GM19035 (cell line): ENCODE measurements around the gene STKLD1.
"Not testable (repeated sequence)": the region's sequence is repeated elsewhere in the genome, so short reads cannot be mapped to it uniquely, and the experiment has no call there.

Source experiments
- ATAC-seq: cut with Tn5 transposase; IDR thresholded peaks from one replicate; pipeline ENCODE4 v1.9.1; 2021; ENCODE audit not compliant: unreplicated experiment

Gene STKLD1

DNA sequence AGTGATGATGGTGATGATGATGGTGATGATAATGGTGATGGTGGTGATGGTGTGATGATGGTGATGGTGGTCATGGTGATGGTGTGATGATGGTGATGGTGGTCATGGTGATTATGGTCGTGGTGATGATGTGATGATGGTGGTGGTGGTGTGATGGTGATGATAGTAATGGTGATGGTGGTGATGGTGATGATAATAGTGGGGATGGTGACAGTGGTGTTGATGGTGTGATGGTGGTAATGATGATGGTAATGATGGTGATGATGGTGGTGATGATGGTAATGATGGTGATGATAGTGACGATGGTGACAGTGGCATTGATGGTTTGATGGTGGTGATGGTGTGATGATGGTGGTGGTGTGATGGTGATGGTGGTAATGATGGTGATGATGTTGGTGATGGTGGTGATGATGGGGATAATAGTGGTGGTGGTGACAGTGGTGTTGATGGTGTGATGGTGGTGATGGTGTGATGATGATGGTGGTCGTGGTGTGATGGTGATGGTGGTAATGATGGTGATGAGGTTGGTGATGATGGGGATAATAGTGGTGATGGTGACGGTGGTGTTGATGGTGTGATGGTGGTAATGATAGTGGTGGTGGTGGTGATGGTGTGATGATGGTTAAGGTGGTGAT lies 6.5 kb downstream of the STKLD1 start:
- no peak for ATAC-seq

DNA sequence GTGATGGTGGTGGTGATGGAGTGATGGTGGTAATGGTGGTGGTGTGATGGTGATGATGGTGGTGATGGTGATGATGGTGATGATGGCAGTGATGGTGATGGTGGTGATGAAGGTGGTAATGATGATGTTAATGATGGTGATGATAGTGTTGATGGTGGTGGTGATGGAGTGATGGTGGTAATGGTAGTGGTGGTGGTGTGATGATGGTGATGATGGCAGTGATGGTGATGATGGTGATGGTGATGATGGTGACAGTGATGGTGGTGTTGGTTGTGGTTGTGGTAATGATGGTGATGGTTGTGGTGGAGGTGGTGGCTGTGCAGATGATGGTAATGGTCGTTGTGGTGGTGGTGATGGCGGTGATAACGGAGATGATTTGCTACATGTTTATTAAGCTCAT lies 7.3 kb downstream of the STKLD1 start:
- no peak for ATAC-seq

DNA sequence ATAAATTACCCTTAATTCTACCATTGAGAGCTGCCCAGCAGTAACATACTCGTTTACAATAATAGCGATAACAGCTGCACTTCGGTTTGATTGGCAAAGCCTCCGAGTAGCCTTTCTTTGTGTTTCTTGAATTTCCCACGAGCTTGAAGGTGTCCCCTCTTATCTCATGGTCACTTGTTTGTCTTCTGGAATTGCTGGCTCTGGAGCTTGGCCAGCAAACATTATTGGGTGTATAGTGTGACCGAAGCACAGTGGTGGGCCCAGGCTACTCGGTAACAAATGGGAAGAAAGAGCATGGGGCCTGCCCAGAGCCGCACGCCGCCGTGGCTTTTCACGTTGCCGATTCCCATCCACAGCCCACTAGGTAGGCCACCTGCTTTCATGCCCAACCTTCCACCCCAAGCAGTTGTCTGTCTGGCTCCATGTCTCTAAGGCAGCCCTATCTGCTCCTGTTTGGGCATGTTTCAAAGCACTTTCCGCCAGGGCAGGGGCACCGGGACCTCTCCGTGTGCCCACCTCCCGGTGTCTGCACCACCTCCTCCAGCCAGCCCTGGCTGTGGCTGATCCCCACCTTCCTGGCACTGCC lies 8.7 kb downstream of the STKLD1 start:
- no peak for ATAC-seq

DNA sequence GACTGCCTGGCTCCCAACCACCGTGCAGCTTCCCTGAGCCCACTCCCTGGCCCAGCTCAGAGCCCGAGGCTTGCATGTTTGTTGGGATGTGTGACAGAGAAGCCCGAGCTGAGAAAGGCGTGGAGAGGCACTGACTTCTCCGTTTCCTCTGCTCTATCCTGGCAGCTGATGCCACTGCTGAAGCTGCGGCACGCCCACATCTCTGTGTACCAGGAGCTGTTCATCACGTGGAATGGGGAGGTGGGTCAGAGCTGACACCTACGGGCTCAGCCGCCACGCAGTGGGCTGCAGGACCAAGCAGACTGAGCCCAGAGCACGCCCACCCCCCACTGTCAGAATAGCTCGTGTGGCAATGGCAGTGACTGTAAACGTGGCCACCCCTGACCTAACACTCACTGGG lies 9.3 kb downstream of the STKLD1 start:
- no peak for ATAC-seq

DNA sequence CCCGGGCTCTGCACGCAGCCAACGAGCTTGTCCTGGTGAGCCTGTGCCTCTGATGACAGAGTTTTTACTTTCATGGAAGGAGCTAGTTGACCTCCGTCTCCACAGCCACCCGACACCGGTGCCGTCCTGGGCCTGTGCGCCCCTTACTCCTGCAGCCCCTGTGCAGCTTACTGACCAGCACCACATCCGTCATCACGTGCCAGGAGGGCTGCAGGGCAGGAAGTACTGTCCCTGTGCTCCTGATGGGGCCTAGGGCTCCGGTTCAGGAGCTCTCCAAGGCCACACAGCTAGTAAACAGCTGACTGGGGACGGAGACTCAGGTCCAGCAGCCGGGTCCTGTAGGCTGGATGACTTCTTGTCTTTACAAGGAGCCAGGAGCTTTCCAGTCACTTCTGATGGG lies 10.2 kb downstream of the STKLD1 start:
- no peak for ATAC-seq

DNA sequence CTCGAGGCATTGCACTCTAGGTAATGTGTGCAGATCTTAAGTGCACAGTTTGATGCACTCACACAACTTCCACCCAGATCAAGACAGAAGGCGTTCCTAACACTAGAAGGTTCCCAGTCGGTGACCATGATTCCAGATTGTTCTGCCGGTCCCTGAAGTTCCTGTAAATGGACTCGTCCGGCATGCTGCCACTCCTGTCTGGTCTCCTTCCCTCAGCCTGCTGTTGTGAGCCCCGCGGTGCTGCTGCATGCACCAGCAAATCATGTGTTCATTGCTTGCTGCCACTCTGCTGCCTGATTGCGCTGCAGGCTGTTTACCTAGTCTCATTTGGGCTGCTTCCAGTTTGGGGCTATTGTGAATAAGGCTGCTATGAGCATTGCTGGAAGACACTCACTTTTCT lies 11.5 kb downstream of the STKLD1 start:
- no peak for ATAC-seq

DNA sequence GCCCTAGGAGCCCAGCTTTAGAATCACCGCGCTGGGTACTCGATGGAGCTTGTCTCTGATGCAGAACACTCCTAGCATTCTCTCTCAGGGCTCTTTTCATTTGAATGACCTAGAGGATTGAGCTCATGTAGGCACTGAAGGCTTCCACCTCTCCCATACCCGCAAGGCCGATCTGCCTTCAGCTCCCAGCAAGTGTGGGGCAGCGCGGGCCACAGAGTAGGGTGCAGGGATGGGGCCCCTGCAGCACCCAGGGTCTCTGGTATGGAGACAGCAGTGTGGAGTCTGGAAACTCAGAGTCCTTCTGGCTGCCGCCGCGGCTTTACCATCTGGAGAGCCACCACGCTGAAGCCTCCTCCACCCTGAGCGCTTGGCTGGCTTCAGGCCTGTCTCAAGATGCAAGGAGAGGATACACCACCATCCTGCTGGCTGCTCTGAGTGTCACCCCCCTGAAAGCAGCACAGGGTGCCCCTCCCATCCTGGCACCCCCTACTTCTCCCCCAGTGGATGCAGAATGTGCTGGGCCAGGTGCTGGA lies 12.9 kb downstream of the STKLD1 start:
- ATAC-seq = no peak

DNA sequence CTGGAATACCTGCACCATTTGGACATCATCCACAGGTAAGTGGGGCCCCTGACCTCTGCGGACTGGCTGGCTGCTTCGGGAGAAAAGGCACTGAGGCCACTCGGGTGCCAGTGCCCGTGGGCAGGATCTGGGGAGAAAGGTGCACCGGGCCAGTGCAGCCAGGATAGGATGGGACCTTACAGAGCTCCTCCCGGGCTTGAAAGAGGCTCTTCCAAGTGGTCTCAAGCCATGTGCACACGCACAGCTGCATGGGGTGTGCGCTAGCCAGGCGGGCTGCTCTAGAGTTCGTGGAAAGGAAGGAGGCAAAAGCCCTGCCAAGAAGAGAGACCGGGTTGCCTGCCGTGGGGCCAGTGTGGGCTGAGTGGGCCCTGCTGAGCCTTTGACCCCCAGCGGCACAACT lies 13.4 kb downstream of the STKLD1 start:
- ATAC-seq = no peak

DNA sequence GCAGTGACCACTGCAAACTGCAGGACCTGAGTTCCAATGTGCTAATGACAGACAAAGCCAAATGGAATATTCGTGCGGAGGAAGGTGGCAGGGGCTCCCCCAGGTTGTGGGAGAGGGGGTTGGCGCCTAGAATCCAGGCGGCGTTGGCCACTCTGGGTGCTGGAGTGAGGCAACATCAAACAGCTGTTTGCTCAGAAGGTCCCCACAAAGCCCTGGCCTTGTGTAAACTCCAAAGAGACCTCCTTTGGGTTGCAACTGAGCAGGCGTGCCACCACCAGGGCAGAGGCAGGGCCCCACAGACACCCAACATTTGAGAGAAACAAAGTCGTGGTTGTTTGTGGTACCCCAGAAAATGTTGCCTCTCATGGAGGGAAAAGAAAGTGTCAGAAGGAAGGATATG lies 14.5 kb downstream of the STKLD1 start:
- ATAC-seq = no peak

DNA sequence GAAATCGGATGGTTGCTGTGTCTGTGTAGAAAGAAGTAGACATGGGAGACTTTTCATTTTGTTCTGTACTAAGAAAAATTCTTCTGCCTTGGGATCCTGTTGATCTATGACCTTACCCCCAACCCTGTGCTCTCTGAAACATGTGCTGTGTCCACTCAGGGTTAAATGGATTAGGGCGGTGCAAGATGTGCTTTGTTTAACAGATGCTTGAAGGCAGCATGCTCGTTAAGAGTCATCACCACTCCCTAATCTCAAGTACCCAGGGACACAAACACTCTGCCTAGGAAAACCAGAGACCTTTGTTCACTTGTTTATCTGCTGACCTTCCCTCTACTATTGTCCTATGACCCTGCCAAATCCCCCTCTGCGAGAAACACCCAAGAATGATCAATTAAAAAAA lies 15.3 kb downstream of the STKLD1 start:
- ATAC-seq = not testable (repeated sequence)

DNA sequence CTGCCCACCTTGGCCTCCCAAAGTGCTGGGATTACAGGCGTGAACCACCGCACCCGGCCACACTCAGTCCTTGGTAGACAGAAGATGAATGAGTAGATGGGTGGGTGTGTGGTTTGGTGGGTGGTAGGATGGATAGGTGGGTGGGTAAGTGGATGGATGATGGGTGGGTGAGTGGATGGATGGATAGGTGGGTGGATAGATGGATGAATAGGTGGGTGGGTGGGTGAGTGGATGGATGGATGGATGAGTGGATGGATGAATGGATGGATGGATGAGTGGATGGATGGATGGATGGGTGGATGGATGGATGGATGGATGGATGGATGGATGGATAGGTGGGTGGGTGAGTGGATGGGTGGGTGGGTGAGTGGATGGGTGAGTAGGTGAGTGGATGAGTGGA lies 16.1 kb downstream of the STKLD1 start:
- not testable (repeated sequence) for ATAC-seq

DNA sequence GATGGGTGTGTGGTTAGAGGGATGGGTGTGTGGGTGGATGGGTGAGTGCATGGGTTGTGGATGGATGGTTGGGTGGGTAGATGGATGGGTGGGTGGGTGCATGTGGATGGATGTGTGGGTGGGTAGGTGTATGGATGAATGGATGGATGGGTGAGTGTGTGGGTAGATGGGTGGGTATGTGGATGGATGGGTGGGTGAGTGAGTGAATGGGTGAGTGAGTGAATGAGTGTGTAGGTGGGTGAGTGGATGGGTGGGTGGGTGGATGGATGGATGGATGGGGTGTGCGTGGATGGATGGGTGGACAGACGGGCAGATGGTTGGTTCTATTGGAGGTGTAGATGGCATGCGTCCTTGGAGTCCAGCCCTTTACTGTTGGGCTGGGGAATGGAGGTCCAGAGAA lies 17.2 kb downstream of the STKLD1 start:
- ATAC-seq = no peak

DNA sequence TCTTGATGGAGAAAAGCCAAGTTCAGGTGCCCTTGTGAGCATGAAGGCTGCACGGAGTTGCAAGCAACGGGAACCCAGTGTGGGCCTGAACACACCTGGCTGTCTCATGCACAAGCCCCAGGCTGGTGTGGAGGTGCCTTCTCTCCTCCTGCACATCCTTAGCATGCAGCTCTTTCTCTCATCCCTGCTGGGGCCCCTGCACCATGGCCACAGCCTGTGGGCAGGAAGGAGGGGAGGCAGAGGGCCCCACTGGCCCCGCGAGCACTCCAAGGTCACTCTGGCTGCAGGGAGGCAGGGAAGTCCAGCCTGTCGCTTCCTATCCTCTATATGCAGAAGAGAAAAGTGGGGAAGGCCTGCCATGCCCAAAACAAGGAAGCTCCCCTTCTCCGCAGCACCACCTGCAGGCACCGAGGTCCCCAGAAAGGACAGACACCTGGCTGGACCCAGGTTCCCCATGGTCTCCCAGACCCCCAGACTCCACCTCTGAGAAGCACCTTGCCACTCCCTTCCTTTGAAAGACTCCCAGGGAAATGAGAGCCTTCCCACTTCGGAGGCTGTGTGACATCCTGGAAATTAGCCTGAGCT lies 18.6 kb downstream of the STKLD1 start:
- ATAC-seq = no peak

DNA sequence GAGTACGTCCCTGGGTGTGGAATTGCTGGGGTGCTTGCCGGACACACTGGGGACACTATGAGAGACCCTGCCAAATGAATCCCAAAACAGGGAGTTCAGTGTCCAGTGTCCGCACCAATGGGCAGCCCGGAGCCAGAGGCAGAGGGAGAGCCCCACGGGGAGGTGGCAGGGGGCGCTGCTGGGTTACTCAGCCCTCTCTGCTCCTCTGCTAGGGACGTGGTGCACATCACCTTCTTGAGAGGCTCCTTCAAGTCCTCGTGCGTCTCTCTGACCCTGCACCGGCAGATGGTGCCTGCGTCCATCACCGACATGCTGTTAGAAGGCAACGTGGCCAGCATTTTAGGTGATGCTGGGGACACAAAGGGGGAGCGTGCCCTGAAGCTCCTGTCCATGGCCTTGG lies 20.8 kb downstream of the STKLD1 start:
- no peak for ATAC-seq

DNA sequence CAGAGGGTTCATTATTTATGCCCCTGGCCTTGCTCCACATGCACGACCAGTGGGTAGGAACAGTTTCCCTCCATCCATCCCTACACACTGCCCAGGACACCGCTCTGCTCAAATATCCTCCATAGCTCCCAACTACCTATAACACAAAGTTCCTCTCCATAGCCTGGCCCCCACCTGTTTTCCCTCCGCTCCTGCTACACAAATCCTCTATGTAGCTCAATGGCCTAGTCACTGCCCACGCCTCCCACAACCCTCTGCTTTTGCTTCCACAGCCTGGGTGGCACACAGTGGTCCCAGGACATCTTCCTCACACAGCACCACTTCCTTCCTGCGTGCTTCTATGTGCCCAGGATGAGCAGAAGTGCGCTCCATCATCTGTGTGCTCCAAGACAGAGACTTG lies 21.2 kb downstream of the STKLD1 start:
- no peak for ATAC-seq

DNA sequence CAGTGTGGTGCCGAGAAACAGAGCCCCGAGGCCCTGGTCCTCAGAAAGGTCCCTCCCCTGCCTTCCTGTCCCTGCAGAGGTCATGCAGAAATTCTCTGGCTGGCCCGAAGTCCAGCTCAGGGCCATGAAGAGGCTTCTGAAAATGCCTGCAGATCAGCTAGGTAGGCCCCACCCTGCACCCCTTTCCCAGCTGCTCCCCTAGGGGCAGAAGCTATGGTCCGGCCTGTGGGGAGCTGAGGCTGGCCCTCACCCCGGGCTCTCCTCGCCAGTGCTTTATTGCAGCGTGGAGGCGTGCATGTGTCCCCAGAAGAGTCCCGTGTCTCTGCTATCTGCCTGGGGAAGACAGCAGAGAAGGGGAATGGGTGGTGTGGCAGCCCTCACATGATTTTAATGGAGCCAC lies 21.7 kb downstream of the STKLD1 start:
- ATAC-seq = no peak

DNA sequence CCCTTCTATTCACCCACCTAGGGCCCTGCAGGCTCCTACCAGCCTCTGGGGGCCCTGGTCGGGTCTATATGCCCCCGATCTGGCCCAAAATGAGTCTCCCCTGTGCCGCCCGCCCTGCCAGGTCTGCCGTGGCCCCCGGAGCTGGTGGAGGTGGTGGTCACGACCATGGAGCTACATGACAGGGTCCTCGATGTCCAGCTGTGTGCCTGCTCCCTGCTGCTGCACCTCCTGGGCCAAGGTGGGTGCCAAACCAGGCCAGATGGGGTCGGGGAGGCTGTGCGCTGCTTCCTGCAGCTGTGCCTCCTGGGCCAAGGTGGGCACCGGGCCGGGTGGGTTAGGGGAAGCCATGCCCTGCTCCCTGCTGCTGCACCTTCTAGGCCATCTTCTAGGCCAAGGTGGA lies 24.1 kb downstream of the STKLD1 start:
- ATAC-seq = no peak

DNA sequence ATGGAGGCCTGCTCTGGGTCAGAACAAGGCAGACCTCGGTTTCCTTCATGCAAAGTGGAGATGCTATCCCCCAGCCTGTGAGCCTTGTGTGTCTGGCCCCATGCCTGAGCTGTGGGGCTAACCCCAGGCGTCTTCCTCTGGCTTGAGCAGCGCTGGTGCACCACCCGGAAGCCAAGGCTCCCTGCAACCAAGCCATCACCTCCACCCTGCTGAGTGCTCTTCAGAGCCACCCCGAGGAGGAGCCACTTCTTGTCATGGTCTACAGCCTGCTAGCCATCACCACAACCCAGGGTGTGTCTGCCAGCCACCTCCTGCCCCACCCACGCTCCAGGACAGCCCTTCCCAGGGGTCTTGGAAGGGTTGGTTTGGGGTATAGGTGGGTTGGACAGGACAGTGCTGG lies 25.4 kb downstream of the STKLD1 start:
- no peak for ATAC-seq

DNA sequence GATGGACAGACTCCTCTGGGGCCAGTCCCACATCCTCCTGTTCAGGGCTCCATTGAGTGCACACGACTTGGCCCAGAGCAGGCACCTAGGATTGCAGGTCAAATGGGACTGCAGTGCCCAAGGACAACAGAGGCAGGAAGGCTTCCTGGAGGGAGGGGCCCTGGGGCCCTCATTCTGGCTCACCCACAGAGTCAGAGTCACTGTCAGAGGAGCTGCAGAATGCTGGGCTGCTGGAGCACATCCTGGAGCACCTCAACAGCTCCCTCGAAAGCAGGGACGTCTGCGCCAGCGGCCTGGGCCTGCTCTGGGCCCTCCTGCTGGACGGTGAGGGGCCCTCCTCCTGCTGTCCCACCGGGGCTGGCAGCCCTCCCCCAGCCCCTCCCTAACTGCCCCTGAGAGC lies 26.5 kb downstream of the STKLD1 start:
- no peak for ATAC-seq

DNA sequence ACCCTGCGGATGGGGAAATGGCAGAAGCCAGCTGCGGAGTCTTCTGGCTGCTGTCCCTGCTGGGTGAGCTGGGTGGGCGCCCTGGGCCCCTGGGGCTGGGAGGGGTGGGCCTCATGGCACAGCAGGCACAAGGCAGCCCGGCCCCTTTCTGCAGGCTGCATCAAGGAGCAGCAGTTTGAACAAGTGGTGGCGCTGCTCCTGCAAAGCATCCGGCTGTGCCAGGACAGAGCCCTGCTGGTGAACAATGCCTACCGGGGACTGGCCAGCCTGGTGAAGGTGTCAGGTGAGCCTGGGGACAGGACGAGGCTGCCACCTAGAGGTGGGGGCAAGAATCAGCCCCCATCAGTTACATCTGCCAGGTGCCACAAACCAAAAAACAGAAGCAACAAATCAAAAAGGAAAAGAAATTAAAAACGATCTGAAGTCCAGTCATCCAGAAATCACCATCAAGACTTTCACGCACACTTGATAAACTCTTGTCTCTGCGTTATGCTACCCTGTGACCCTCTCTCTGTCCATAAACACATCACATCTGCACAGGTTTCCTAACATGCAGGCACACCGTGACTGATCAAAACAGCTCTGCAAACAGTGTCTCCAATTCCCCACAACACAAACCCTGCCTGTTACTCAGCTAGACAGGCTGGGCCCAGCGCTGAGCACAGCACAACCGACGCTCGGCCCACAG lies 27.7 kb downstream of the STKLD1 start:
- ATAC-seq = no peak

DNA sequence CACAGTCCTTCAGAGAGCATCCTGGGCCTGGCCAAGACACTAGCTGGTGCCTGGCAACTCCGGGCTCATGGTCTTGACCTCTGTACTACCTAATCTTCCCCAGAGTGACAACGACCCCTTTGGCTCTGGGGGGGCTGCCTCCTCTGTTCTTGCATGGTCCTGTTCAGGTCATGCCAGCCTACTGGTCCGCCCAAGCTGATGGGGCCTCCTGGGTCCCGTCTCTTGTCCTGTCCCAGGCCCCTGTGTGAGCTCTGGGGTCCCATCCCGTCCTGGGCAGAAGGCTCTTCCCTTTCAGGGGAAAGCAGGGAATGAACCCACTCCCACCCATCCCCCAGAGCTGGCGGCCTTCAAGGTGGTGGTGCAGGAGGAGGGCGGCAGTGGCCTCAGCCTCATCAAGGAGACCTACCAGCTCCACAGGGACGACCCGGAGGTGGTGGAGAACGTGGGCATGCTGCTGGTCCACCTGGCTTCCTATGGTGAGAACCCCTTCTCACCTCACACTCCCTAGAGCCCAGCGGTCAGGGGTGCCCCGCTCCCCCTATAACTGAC lies 28.4 kb downstream of the STKLD1 start:
- ATAC-seq = no peak
